Brain microvascular endothelial cell (primary cell): ENCODE results near the gene CGB1.

Source experiments
- DNase-seq: peaks from one replicate; pipeline ENCODE4 v3.0.0-alpha.2; 2020
- H3K27ac ChIP-seq: fragments of 250-450 bp; sonication (Bioruptor Pico); 2 replicates; pipeline ENCODE4 v1.5.1; 2020; ENCODE audit warnings: mild to moderate bottlenecking, moderate library complexity
- H3K27me3 ChIP-seq: fragments of 250-450 bp; sonication (Bioruptor Pico); replicated peaks from 2 replicates; pipeline ENCODE4 v1.5.1; 2020; ENCODE audit warnings: mild to moderate bottlenecking
- H3K36me3 ChIP-seq: fragments of 250-450 bp; sonication (Bioruptor Pico); replicated peaks from 2 replicates; pipeline ENCODE4 v1.5.1; 2020; ENCODE audit warnings: mild to moderate bottlenecking
- H3K4me3 ChIP-seq: 2 replicates; pipeline ENCODE4 v1.5.1; 2011; ENCODE audit warnings: low read depth, mild to moderate bottlenecking, control low read depth, low read length, moderate library complexity
- CTCF ChIP-seq: IDR thresholded peaks from 2 replicates; pipeline ENCODE4 v1.5.1; 2011; ENCODE audit warnings: low read depth, mild to moderate bottlenecking, moderate library complexity, low read length, control low read depth, inconsistent platforms; ENCODE audit errors: missing control alignments
- in situ Hi-C: cut with HindIII; loops from 2 replicates; pipeline ENCODE4 v1.10.0; 2017; ENCODE audit warnings: low sequenced_read_pairs, low pct_ligation_motif_present

The CGB1 gene

GRCh38 chr19:48991873-48992580 lies 44.7 kb downstream of the CGB1 start:
- DNase-seq = peak; percentile 77
- H3K27ac ChIP-seq = peak overlapping the region; percentile 65
- H3K4me3 ChIP-seq = peak overlapping the region; percentile 91
- TF ChIP-seq CTCF = no peak
- no peaks in the 10 kb centered on the region for H3K27me3 ChIP-seq
- peaks cover 21% of the 10 kb centered on the region for H3K36me3 ChIP-seq
- in situ Hi-C loops = no loop called here

GRCh38 chr19:48991011-48991609 lies 45.6 kb downstream of the CGB1 start:
- TF ChIP-seq CTCF = no peak
- Histone ChIP-seq H3K4me3 (no peak overlapping the region), H3K27me3 (no peaks in the 10 kb centered on the region), H3K36me3 (peaks cover 28% of the 10 kb centered on the region), H3K27ac (no peak overlapping the region)
- no peak for DNase-seq
- in situ Hi-C loops = no loop called here

GRCh38 chr19:48990400-48990799 lies 46.3 kb downstream of the CGB1 start:
- Histone ChIP-seq H3K27me3 (no peaks in the 10 kb centered on the region), H3K36me3 (peaks cover 35% of the 10 kb centered on the region), H3K27ac (no peak overlapping the region), H3K4me3 (no peak overlapping the region)
- DNase-seq = no peak
- TF ChIP-seq CTCF = no peak
- in situ Hi-C loops = no loop called here

- no peak for TF ChIP-seq CTCF
- no peak overlapping the region for H3K4me3 ChIP-seq
- in situ Hi-C loops = no loop called here
- no peak for DNase-seq
- H3K27ac ChIP-seq = no peak overlapping the region
- peaks cover 41% of the 10 kb centered on the region for H3K36me3 ChIP-seq
- no peaks in the 10 kb centered on the region for H3K27me3 ChIP-seq
Observed at GRCh38 chr19:48989701-48990291, 46.9 kb downstream of the CGB1 start.

GRCh38 chr19:48988860-48989259 lies 47.8 kb downstream of the CGB1 start:
- no peak overlapping the region for H3K4me3 ChIP-seq
- H3K36me3 ChIP-seq = peaks cover 49% of the 10 kb centered on the region
- no peak overlapping the region for H3K27ac ChIP-seq
- TF ChIP-seq CTCF = no peak
- DNase-seq = no peak
- H3K27me3 ChIP-seq = no peaks in the 10 kb centered on the region
- in situ Hi-C loops = no loop called here
